Keratinocyte (primary cell): ENCODE measurements around the gene VPS9D1. TPM values are rescaled to one million over a fixed set of nuclear protein-coding genes. Genes with fewer than 3 reads are reported as not detected.

Experiments used
- DNase-seq: peaks from one replicate; pipeline ENCODE4 v3.0.0-alpha.2; 2011; ENCODE audit warnings: low read depth, missing footprints, low spot score
- FAIRE-seq: peaks from 2 replicates; lab custom pipeline; 2011; peaks lifted over from hg19 to GRCh38; lab: Jason Lieb, UNC
- H2AFZ ChIP-seq: 2 replicates; pipeline ENCODE4 v1.6.0; 2012; ENCODE audit warnings: low read length, control low read depth, inconsistent platforms; ENCODE audit not compliant: control insufficient read depth
- H3K27ac ChIP-seq: 2 replicates; pipeline ENCODE4 v1.5.1; 2011; ENCODE audit warnings: low read length; ENCODE audit not compliant: control insufficient read depth, insufficient read depth
- H3K27me3 ChIP-seq: 3 replicates; pipeline ENCODE4 v1.6.0; 2011; ENCODE audit warnings: low read length; ENCODE audit not compliant: control insufficient read depth, insufficient read depth; ENCODE audit errors: extremely low read depth
- H3K36me3 ChIP-seq, 2 experiments: 2 replicates in 1 of 2; 3 replicates in 1 of 2; pipeline ENCODE4 v1.5.1; 2011; ENCODE audit warnings: low read length in 2 of 2, mild to moderate bottlenecking in 1 of 2; ENCODE audit not compliant: control insufficient read depth in 2 of 2, insufficient read depth in 2 of 2; ENCODE audit errors: extremely low read depth in 1 of 2
- H3K4me1 ChIP-seq: 3 replicates; pipeline ENCODE4 v1.5.1; 2011; ENCODE audit warnings: low read length; ENCODE audit not compliant: control insufficient read depth, insufficient read depth; ENCODE audit errors: extremely low read depth
- H3K4me2 ChIP-seq: 3 replicates; pipeline ENCODE4 v1.6.0; 2011; ENCODE audit warnings: low read depth, low read length; ENCODE audit not compliant: control insufficient read depth, insufficient read depth; ENCODE audit errors: extremely low read depth
- H3K4me3 ChIP-seq, 3 experiments: fragments of 200-600 bp in 1 of 3; sonication (generic) in 1 of 3; 2 replicates in 2 of 3; 3 replicates in 1 of 3; pipeline ENCODE4 v1.5.1; 2011 to 2016; ENCODE audit warnings: low read length in 3 of 3, mild to moderate bottlenecking in 3 of 3, control low read depth in 2 of 3, inconsistent platforms in 1 of 3, low read depth in 1 of 3, mixed read lengths in 1 of 3, mixed run types in 1 of 3, moderate library complexity in 1 of 3; ENCODE audit not compliant: control insufficient read depth in 2 of 3, insufficient read depth in 2 of 3; ENCODE audit errors: extremely low read depth in 1 of 3
- H3K79me2 ChIP-seq: 2 replicates; pipeline ENCODE4 v1.6.0; 2012; ENCODE audit warnings: low read length; ENCODE audit not compliant: control insufficient read depth, insufficient read depth
- H3K9ac ChIP-seq: 3 replicates; pipeline ENCODE4 v1.6.0; 2011; ENCODE audit warnings: low read length; ENCODE audit not compliant: control insufficient read depth, insufficient read depth; ENCODE audit errors: extremely low read depth
- H3K9me1 ChIP-seq: 3 replicates; pipeline ENCODE4 v1.6.0; 2011; ENCODE audit warnings: low read length; ENCODE audit not compliant: control insufficient read depth, insufficient read depth; ENCODE audit errors: extremely low read depth
- H3K9me3 ChIP-seq: 2 replicates; pipeline ENCODE4 v1.5.1; 2012; ENCODE audit warnings: low read depth, low read length; ENCODE audit not compliant: control insufficient read depth
- H4K20me1 ChIP-seq: 3 replicates; pipeline ENCODE4 v1.6.0; 2011; ENCODE audit warnings: low read length; ENCODE audit not compliant: control insufficient read depth, insufficient read depth; ENCODE audit errors: extremely low read depth
- CTCF ChIP-seq, 3 experiments: IDR thresholded peaks in 1 of 3; conservative IDR thresholded peaks in 1 of 3; optimal IDR thresholded peaks in 1 of 3; 2 replicates in 2 of 3; 3 replicates in 1 of 3; pipeline versions ENCODE3 to v1.5.1; 2011; ENCODE audit warnings: low read length in 3 of 3, mild to moderate bottlenecking in 3 of 3, moderate library complexity in 2 of 3, control low read depth in 1 of 3, inconsistent platforms in 1 of 3; ENCODE audit not compliant: insufficient read depth in 2 of 3; ENCODE audit errors: extremely low read depth in 1 of 3
- EZH2 ChIP-seq: IDR thresholded peaks from one replicate; pipeline ENCODE4 v1.6.1; 2012; ENCODE audit warnings: inconsistent platforms, mild to moderate bottlenecking, low read length, moderate library complexity
- dilution Hi-C: fragments of 300-500 bp; cut with MboI; formaldehyde crosslinking; loops from one replicate; pipeline ENCODE4 v1.7.0; 2020; ENCODE audit warnings: low sequenced_read_pairs; ENCODE audit not compliant: extremely low pct_ligation_motif_present
- polyA plus RNA-seq, 5 experiments: library from polyadenylated mRNA; depleted of rRNA in 3 of 5; stranded (reverse) in 3 of 5; stranded (forward) in 1 of 5; unstranded in 1 of 5; fragments of >200 nt; gene quantifications; 1 replicate in 1 of 5; 2 replicates in 3 of 5; 3 replicates in 1 of 5; pipeline versions ENCODE4 v1.2.1 to v1.2.3, GENCODE V29; 2011 to 2012; ENCODE audit warnings: missing spikeins in 2 of 5, low read depth in 1 of 5, low replicate concordance in 1 of 5

VPS9D1 gene
- polyA plus RNA-seq, 1 donor (not counting 4 experiments of a cell fraction or from before 2014, with no cell fraction given) = 1.6 TPM

DNA sequence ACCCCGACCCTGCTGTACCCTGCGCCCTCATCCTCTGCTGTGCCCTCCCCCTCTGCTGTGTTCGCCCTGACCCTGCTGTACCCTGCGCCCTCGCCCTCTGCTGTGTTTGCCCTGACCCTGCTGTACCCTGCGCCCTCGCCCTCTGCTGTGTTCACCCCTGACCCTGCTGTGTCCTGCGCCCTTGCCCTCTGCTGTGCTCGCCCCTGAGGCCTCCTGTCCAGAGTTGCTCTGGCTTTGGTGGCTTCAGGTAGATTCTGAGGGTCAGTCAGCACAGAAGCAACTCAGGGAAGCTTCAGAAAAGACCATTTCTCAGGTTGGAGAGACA is 12.2 kb upstream of the VPS9D1 start:
- Histone ChIP-seq H3K9ac (no peak overlapping the region), H3K9me3 (no peaks in the 10 kb centered on the region), H3K27me3 (no peaks in the 10 kb centered on the region), H3K4me2 (no peak overlapping the region), H3K4me1 (no peaks in the 10 kb centered on the region), H3K9me1 (no peaks in the 10 kb centered on the region), H3K79me2 (peaks cover 2% of the 10 kb centered on the region), H3K4me3 (no peak overlapping the region), H4K20me1 (no peaks in the 10 kb centered on the region), H2AFZ (no peak overlapping the region), H3K36me3 (peaks cover 45 to 55% of the 10 kb centered on the region in 2 experiments), H3K27ac (no peak overlapping the region)
- DNase-seq (no peak), FAIRE-seq (no peak)
- dilution Hi-C loops = no loop called here
- TF ChIP-seq EZH2 (no peak), CTCF (optimal IDR thresholded peaks at IDR 0.05 in 1 of 3, IDR thresholded peaks at IDR 0.05 in 1 of 3, conservative IDR thresholded peaks at IDR 0.05 in 1 of 3; ENCODE audit: extremely low read depth in 1 of 3, insufficient read depth in 2 of 3, low read length in 3 of 3) (no peak)

DNA sequence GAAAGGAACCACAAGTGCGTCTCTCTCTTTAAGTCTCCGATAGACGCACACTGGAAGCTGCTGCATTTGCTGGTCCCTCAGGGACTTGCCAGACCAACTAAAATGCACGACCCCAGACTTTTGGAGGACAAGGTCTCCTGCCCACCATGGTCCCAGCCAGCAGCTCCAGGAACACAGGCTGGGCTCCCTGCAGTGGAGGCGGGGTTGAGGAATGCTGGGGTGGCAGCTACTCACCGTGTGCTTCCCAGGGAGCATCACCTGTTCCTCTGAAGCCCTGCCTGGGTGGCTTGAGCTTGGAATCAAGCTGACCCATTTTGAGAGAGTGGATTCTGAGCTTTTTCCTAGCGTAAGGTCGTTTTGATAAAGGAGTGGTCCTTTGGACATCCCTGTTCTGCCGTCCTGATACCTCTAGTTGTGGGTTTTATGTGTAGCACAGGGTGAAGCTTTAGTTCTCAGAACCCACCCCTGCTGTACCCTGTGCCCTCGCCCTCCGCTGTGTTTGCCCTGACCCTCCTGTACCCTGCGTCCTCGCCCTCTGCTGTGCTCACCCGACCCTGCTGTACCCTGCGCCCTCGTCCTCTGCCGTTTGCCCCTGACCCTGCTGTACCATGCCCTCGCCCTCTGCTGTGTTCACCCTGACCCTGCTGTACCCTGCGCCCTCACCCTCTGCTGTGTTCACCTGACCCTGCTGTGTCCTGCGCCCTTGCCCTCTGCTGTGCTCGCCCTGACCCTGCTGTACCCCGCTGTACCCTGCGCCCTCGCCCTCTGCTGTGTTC is 11.6 kb upstream of the VPS9D1 start:
- Histone ChIP-seq H3K4me1 (no peaks in the 10 kb centered on the region), H4K20me1 (no peaks in the 10 kb centered on the region), H3K9ac (no peak overlapping the region), H3K27me3 (no peaks in the 10 kb centered on the region), H3K4me2 (no peak overlapping the region), H2AFZ (no peak overlapping the region), H3K9me1 (no peaks in the 10 kb centered on the region), H3K36me3 (peaks cover 45 to 52% of the 10 kb centered on the region in 2 experiments), H3K27ac (no peak overlapping the region), H3K4me3 (no peak overlapping the region), H3K9me3 (no peaks in the 10 kb centered on the region), H3K79me2 (peaks cover 2% of the 10 kb centered on the region)
- dilution Hi-C loops = no loop called here
- TF ChIP-seq EZH2 = no peak
- no peak for TF ChIP-seq CTCF (optimal IDR thresholded peaks at IDR 0.05 in 1 of 3, IDR thresholded peaks at IDR 0.05 in 1 of 3, conservative IDR thresholded peaks at IDR 0.05 in 1 of 3; ENCODE audit: extremely low read depth in 1 of 3, insufficient read depth in 2 of 3, low read length in 3 of 3)
- DNase-seq = no peak
- no peak for FAIRE-seq
